HEK293 (cell line): ENCODE results near the gene PCBP3.
"Not testable (repeated sequence)": the region's sequence is repeated elsewhere in the genome, so short reads cannot be mapped to it uniquely, and the experiment has no call there.

Source experiments
- CTCF ChIA-PET: fragments of 350-600 bp; formaldehyde crosslinking; extraction: SDS; loops from one replicate; lab custom pipeline; 2021; ENCODE audit warnings: antibody characterized with exemption; lab: Yijun Ruan, JAX
- POLR2A ChIA-PET: fragments of 300-600 bp; formaldehyde crosslinking; extraction: SDS; loops from one replicate; lab custom pipeline; 2020; ENCODE audit warnings: antibody characterized with exemption, inconsistent platforms; lab: Yijun Ruan, JAX
- H3K27ac ChIP-seq: fragments of 200-500 bp; sonication (Bioruptor generic); 2 replicates; pipeline ENCODE4 v1.5.1; 2014; ENCODE audit warnings: low read depth, low read length, control low read depth, inconsistent platforms; ENCODE audit errors: extremely low read depth
- H3K36me3 ChIP-seq, 2 experiments: fragments of 200-500 bp in 1 of 2; sonication (Bioruptor generic) in 1 of 2; 1 replicate in 1 of 2; 2 replicates in 1 of 2; pipeline ENCODE4 v1.5.1; 2014 to 2017; ENCODE audit warnings: inconsistent platforms in 2 of 2, low read length in 2 of 2; ENCODE audit not compliant: control insufficient read depth in 2 of 2, insufficient read depth in 1 of 2
- H3K4me1 ChIP-seq: fragments of 200-500 bp; sonication (Bioruptor generic); 2 replicates; pipeline ENCODE4 v1.5.1; 2014; ENCODE audit warnings: mild to moderate bottlenecking, low read length, inconsistent platforms; ENCODE audit not compliant: control insufficient read depth, insufficient read depth
- H3K4me3 ChIP-seq: 2 replicates; pipeline ENCODE4 v1.5.1; 2011; ENCODE audit warnings: low read depth, mild to moderate bottlenecking, control low read depth, low read length, moderate library complexity
- H3K9me3 ChIP-seq: fragments of 200-500 bp; sonication (Bioruptor generic); 2 replicates; pipeline ENCODE4 v1.5.1; 2014; ENCODE audit warnings: low read depth, low read length, inconsistent platforms; ENCODE audit not compliant: control insufficient read depth, insufficient read depth
- KLF10 ChIP-seq: fragments of 450-650 bp; IDR thresholded peaks from 2 replicates; pipeline ENCODE4 v1.5.1; 2018; ENCODE audit warnings: missing biosample characterization, mild to moderate bottlenecking, missing genetic modification characterization
- ZFHX2 ChIP-seq: fragments of 450-650 bp; formaldehyde crosslinking; conservative IDR thresholded peaks from 2 replicates; pipeline ENCODE4 v1.5.1; 2016; ENCODE audit warnings: missing biosample characterization, missing genetic modification characterization
- ZFP37 ChIP-seq: fragments of 450-650 bp; formaldehyde crosslinking; IDR thresholded peaks from 2 replicates; pipeline ENCODE4 v1.5.1; 2016; ENCODE audit warnings: missing biosample characterization, missing genetic modification characterization
- ZNF169 ChIP-seq: fragments of 450-650 bp; formaldehyde crosslinking; IDR thresholded peaks from 2 replicates; pipeline ENCODE4 v1.5.1; 2016; ENCODE audit warnings: missing biosample characterization, missing genetic modification characterization
- ZNF248 ChIP-seq: fragments of 450-650 bp; formaldehyde crosslinking; IDR thresholded peaks from 2 replicates; pipeline ENCODE4 v1.5.1; 2017; ENCODE audit warnings: missing biosample characterization, missing genetic modification characterization
- ZNF341 ChIP-seq: fragments of 450-650 bp; formaldehyde crosslinking; IDR thresholded peaks from 2 replicates; pipeline ENCODE4; 2016; ENCODE audit warnings: low read depth, missing biosample characterization, missing genetic modification characterization
- ZNF521 ChIP-seq: fragments of 450-650 bp; formaldehyde crosslinking; IDR thresholded peaks from 2 replicates; pipeline ENCODE4 v1.5.1; 2017; ENCODE audit warnings: missing biosample characterization, mild to moderate bottlenecking, missing genetic modification characterization
- ZNF548 ChIP-seq: fragments of 450-650 bp; formaldehyde crosslinking; IDR thresholded peaks from 2 replicates; pipeline ENCODE4 v1.5.1; 2016; ENCODE audit warnings: missing biosample characterization, missing genetic modification characterization
- ZNF677 ChIP-seq: fragments of 450-650 bp; IDR thresholded peaks from 2 replicates; pipeline ENCODE4 v1.5.0; 2018; ENCODE audit warnings: missing biosample characterization, mild to moderate bottlenecking, missing genetic modification characterization, moderate library complexity
- ZNF76 ChIP-seq: fragments of 450-650 bp; formaldehyde crosslinking; IDR thresholded peaks from 2 replicates; pipeline ENCODE4; 2016; ENCODE audit warnings: low read depth, missing biosample characterization, missing genetic modification characterization, borderline replicate concordance
- ZNF776 ChIP-seq: fragments of 450-650 bp; formaldehyde crosslinking; IDR thresholded peaks from 2 replicates; pipeline ENCODE4 v1.5.0; 2017; ENCODE audit warnings: missing biosample characterization, missing genetic modification characterization, borderline replicate concordance
- TF ChIP-seq, protein P1 (sequence below): sonication (generic); formaldehyde crosslinking; IDR thresholded peaks from 2 replicates; pipeline ENCODE4 v1.8.1; 2022; ENCODE audit warnings: mild to moderate bottlenecking, moderate library complexity, missing genetic modification reagents
- TF ChIP-seq, protein P2 (sequence below): fragments of 450-650 bp; formaldehyde crosslinking; IDR thresholded peaks from 2 replicates; pipeline ENCODE4 v1.5.1; 2016; ENCODE audit warnings: missing biosample characterization, missing genetic modification characterization, low read depth
- TF ChIP-seq, protein P3 (sequence below): fragments of 450-650 bp; IDR thresholded peaks from 2 replicates; pipeline ENCODE4 v1.5.1; 2018; ENCODE audit warnings: missing biosample characterization, missing genetic modification characterization
- TF ChIP-seq, protein P4 (sequence below): fragments of 450-650 bp; formaldehyde crosslinking; IDR thresholded peaks from 2 replicates; pipeline ENCODE4 v1.5.1; 2016; ENCODE audit warnings: missing biosample characterization, missing genetic modification characterization
- TF ChIP-seq, protein P5 (sequence below): fragments of 450-650 bp; formaldehyde crosslinking; IDR thresholded peaks from 2 replicates; pipeline ENCODE4 v1.5.1; 2016; ENCODE audit warnings: missing biosample characterization, missing genetic modification characterization, low read depth
- TF ChIP-seq, protein P6 (sequence below): fragments of 450-650 bp; formaldehyde crosslinking; IDR thresholded peaks from 2 replicates; pipeline ENCODE4 v1.5.1; 2016; ENCODE audit warnings: missing biosample characterization, missing genetic modification characterization
- TF ChIP-seq, protein P7 (sequence below): fragments of 450-650 bp; formaldehyde crosslinking; IDR thresholded peaks from 2 replicates; pipeline ENCODE4 v1.5.1; 2016; ENCODE audit warnings: missing biosample characterization, missing genetic modification characterization, borderline replicate concordance

PCBP3 gene

DNA sequence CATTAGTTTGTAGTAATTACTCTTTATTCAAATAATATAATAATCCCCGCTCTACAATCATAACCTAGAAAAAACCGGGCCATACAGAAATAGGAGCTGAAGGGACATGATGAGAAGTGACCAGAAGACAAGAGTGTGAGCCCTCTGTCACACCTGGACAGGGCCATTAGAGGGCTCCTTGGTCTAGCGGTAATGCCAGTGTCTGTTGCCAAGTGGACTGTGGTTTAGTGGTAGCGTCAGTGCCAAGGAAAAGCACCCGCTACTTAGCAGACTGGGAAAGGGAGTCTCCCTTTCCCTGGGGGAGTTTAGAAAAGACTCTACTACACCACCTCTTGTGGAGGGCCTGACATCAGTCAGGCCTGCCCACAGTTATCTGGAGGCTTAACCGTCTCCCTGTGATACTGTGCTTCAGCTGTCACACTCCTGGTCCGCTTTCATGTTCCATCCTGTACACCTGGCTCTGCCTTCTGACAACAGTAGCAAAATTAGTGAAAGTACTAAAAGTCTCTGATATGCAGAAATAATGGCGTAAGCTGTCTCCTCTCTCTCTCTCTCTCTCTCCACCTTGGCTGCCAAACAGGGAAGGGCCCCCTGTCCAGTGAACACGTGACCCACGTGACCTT is 19.2 kb downstream of the PCBP3 start:
- CTCF ChIA-PET, H3K4me1 ChIP-seq, H3K4me3 ChIP-seq, H3K27ac ChIP-seq, H3K36me3 ChIP-seq, H3K9me3 ChIP-seq, POLR2A ChIA-PET: not testable (repeated sequence)

DNA sequence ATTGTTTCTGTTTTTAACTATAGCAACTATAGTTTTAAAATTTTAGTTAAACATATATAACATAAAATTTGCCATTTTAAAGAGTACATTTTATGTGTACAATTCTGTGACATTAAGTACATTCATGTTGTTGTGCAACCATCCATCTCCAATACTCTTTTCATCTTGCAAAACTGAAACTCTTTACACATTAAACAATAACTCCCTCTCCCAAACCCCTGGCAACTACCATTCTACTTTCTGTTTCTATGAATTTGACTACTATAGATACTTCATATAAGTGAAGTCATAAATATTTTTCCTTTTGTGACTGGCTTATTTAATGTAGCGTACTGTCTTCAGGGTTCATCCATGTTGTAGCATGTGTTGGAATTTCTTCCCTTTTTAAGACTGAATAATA is 25.9 kb downstream of the PCBP3 start:
- ChIA-PET POLR2A (no interaction called here), CTCF (interaction anchor here (0.9 kb wide), 1 partner anchor 211 kb away, joined by 3 read pairs; no protein-coding TSS in a partner anchor)
- no peak overlapping the region for H3K4me3 ChIP-seq
- no peaks in the 10 kb centered on the region for H3K36me3 ChIP-seq
- no peak overlapping the region for H3K27ac ChIP-seq
- TF ChIP-seq, protein P1, sequence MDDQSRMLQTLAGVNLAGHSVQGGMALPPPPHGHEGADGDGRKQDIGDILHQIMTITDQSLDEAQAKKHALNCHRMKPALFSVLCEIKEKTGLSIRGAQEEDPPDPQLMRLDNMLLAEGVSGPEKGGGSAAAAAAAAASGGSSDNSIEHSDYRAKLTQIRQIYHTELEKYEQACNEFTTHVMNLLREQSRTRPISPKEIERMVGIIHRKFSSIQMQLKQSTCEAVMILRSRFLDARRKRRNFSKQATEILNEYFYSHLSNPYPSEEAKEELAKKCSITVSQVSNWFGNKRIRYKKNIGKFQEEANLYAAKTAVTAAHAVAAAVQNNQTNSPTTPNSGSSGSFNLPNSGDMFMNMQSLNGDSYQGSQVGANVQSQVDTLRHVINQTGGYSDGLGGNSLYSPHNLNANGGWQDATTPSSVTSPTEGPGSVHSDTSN (CRISPR knock-in tag) = no peak
- TF ChIP-seq, protein P2, sequence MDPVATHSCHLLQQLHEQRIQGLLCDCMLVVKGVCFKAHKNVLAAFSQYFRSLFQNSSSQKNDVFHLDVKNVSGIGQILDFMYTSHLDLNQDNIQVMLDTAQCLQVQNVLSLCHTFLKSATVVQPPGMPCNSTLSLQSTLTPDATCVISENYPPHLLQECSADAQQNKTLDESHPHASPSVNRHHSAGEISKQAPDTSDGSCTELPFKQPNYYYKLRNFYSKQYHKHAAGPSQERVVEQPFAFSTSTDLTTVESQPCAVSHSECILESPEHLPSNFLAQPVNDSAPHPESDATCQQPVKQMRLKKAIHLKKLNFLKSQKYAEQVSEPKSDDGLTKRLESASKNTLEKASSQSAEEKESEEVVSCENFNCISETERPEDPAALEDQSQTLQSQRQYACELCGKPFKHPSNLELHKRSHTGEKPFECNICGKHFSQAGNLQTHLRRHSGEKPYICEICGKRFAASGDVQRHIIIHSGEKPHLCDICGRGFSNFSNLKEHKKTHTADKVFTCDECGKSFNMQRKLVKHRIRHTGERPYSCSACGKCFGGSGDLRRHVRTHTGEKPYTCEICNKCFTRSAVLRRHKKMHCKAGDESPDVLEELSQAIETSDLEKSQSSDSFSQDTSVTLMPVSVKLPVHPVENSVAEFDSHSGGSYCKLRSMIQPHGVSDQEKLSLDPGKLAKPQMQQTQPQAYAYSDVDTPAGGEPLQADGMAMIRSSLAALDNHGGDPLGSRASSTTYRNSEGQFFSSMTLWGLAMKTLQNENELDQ (tag by site-specific recombination) = no peak
- TF ChIP-seq KLF10 = no peak
- TF ChIP-seq, protein P3, sequence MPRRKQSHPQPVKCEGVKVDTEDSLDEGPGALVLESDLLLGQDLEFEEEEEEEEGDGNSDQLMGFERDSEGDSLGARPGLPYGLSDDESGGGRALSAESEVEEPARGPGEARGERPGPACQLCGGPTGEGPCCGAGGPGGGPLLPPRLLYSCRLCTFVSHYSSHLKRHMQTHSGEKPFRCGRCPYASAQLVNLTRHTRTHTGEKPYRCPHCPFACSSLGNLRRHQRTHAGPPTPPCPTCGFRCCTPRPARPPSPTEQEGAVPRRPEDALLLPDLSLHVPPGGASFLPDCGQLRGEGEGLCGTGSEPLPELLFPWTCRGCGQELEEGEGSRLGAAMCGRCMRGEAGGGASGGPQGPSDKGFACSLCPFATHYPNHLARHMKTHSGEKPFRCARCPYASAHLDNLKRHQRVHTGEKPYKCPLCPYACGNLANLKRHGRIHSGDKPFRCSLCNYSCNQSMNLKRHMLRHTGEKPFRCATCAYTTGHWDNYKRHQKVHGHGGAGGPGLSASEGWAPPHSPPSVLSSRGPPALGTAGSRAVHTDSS (tag by site-specific recombination) = no peak
- no peak for TF ChIP-seq ZNF521 (tag by site-specific recombination)
- no peak for TF ChIP-seq ZNF76 (tag by site-specific recombination)
- no peak for TF ChIP-seq ZNF776 (tag by site-specific recombination)
- TF ChIP-seq ZNF248 (tag by site-specific recombination) = no peak
- no peak for TF ChIP-seq ZNF341 (tag by site-specific recombination)
- TF ChIP-seq ZFP37 = no peak
- TF ChIP-seq ZNF169 (tag by site-specific recombination) = no peak
- TF ChIP-seq, protein P4, sequence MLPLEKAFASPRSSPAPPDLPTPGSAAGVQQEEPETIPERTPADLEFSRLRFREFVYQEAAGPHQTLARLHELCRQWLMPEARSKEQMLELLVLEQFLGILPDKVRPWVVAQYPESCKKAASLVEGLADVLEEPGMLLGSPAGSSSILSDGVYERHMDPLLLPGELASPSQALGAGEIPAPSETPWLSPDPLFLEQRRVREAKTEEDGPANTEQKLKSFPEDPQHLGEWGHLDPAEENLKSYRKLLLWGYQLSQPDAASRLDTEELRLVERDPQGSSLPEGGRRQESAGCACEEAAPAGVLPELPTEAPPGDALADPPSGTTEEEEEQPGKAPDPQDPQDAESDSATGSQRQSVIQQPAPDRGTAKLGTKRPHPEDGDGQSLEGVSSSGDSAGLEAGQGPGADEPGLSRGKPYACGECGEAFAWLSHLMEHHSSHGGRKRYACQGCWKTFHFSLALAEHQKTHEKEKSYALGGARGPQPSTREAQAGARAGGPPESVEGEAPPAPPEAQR (tag by site-specific recombination) = no peak
- TF ChIP-seq, protein P5, sequence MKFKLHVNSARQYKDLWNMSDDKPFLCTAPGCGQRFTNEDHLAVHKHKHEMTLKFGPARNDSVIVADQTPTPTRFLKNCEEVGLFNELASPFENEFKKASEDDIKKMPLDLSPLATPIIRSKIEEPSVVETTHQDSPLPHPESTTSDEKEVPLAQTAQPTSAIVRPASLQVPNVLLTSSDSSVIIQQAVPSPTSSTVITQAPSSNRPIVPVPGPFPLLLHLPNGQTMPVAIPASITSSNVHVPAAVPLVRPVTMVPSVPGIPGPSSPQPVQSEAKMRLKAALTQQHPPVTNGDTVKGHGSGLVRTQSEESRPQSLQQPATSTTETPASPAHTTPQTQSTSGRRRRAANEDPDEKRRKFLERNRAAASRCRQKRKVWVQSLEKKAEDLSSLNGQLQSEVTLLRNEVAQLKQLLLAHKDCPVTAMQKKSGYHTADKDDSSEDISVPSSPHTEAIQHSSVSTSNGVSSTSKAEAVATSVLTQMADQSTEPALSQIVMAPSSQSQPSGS (tag by site-specific recombination) = no peak
- no peak for TF ChIP-seq ZFHX2 (tag by site-specific recombination)
- TF ChIP-seq, protein P6, sequence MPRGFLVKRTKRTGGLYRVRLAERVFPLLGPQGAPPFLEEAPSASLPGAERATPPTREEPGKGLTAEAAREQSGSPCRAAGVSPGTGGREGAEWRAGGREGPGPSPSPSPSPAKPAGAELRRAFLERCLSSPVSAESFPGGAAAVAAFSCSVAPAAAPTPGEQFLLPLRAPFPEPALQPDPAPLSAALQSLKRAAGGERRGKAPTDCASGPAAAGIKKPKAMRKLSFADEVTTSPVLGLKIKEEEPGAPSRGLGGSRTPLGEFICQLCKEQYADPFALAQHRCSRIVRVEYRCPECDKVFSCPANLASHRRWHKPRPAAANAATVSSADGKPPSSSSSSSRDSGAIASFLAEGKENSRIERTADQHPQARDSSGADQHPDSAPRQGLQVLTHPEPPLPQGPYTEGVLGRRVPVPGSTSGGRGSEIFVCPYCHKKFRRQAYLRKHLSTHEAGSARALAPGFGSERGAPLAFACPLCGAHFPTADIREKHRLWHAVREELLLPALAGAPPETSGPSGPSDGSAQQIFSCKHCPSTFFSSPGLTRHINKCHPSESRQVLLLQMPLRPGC (tag by site-specific recombination) = no peak
- TF ChIP-seq, protein P7, sequence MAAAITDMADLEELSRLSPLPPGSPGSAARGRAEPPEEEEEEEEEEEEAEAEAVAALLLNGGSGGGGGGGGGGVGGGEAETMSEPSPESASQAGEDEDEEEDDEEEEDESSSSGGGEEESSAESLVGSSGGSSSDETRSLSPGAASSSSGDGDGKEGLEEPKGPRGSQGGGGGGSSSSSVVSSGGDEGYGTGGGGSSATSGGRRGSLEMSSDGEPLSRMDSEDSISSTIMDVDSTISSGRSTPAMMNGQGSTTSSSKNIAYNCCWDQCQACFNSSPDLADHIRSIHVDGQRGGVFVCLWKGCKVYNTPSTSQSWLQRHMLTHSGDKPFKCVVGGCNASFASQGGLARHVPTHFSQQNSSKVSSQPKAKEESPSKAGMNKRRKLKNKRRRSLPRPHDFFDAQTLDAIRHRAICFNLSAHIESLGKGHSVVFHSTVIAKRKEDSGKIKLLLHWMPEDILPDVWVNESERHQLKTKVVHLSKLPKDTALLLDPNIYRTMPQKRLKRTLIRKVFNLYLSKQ (tag by site-specific recombination) = no peak
- no peak for TF ChIP-seq ZNF548 (tag by site-specific recombination)
- no peak for TF ChIP-seq ZNF677 (tag by site-specific recombination)
- TF ChIP-seq, all 188 proteins: peak for 0
- H3K4me1 ChIP-seq = no peaks in the 10 kb centered on the region
- no peaks in the 10 kb centered on the region for H3K9me3 ChIP-seq
